Hepatocyte (in vitro differentiated cells): Measurements from ENCODE around the gene RAD51D.

Source experiments
- EZH2 ChIP-seq: fragments of 200-600 bp; sonication (generic); IDR thresholded peaks from 2 replicates; pipeline ENCODE4 v1.6.1; 2016; ENCODE audit warnings: antibody characterized with exemption, mild to moderate bottlenecking, borderline replicate concordance
- EZH2phosphoT487 ChIP-seq: fragments of 200-600 bp; sonication (generic); IDR thresholded peaks from one replicate; pipeline ENCODE4 v1.6.1; 2018; ENCODE audit warnings: antibody characterized with exemption, mild to moderate bottlenecking, low read depth, moderate library complexity; ENCODE audit not compliant: unreplicated experiment, severe bottlenecking
- TF ChIP-seq, protein P1 (sequence below): fragments of 200-600 bp; sonication (generic); IDR thresholded peaks from 2 replicates; pipeline ENCODE4 v1.5.1; 2016; ENCODE audit warnings: antibody characterized with exemption, mild to moderate bottlenecking; ENCODE audit not compliant: poor library complexity

- TF ChIP-seq, protein P1, sequence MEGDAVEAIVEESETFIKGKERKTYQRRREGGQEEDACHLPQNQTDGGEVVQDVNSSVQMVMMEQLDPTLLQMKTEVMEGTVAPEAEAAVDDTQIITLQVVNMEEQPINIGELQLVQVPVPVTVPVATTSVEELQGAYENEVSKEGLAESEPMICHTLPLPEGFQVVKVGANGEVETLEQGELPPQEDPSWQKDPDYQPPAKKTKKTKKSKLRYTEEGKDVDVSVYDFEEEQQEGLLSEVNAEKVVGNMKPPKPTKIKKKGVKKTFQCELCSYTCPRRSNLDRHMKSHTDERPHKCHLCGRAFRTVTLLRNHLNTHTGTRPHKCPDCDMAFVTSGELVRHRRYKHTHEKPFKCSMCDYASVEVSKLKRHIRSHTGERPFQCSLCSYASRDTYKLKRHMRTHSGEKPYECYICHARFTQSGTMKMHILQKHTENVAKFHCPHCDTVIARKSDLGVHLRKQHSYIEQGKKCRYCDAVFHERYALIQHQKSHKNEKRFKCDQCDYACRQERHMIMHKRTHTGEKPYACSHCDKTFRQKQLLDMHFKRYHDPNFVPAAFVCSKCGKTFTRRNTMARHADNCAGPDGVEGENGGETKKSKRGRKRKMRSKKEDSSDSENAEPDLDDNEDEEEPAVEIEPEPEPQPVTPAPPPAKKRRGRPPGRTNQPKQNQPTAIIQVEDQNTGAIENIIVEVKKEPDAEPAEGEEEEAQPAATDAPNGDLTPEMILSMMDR: no peak
- TF ChIP-seq EZH2: no peak
- no peak for TF ChIP-seq EZH2phosphoT487
These were observed 14.7 kb downstream of the RAD51D start for GRCh38 chr17:35104844-35105450.
